Aorta (tissue), 5 donors: ENCODE data around the gene UBE3C. TPM values are rescaled to one million over a fixed set of nuclear protein-coding genes. Genes with fewer than 3 reads are reported as not detected.
A peak's percentile ranks its signal among the peaks of the same experiment; 100 is the strongest.

Source experiments
- ATAC-seq: fragments of 200-7000 bp; cut with Tn5 transposase; one replicate; pipeline ENCODE4 v1.9.1; 2022; ENCODE audit warnings: moderate library complexity; ENCODE audit not compliant: low FRiP score
- DNase-seq, 2 donors: peaks; one replicate each; pipeline ENCODE4 v3.0.0-alpha.2; 2020
- H3K27ac ChIP-seq, 2 donors: one replicate each; pipeline ENCODE4 v1.5.1; 2013; ENCODE audit warnings: low read length in 2 of 2, mild to moderate bottlenecking in 2 of 2, moderate library complexity in 2 of 2, control low read depth in 1 of 2, inconsistent platforms in 1 of 2, low read depth in 1 of 2
- H3K27me3 ChIP-seq, 2 donors: one replicate each; pipeline ENCODE4 v1.6.1; 2013; ENCODE audit warnings: control low read depth in 1 of 2, low read length in 1 of 2, mild to moderate bottlenecking in 1 of 2, moderate library complexity in 1 of 2; ENCODE audit not compliant: insufficient read depth in 2 of 2, control insufficient read depth in 1 of 2
- H3K36me3 ChIP-seq, 2 donors: one replicate each; pipeline ENCODE4 v1.6.1; 2013; ENCODE audit warnings: control low read depth in 1 of 2, low read length in 1 of 2, mild to moderate bottlenecking in 1 of 2; ENCODE audit not compliant: insufficient read depth in 2 of 2, control insufficient read depth in 1 of 2
- H3K4me1 ChIP-seq, 2 donors: one replicate each; pipeline ENCODE4 v1.6.1; 2013; ENCODE audit warnings: low read length in 2 of 2, control low read depth in 1 of 2, mild to moderate bottlenecking in 1 of 2, moderate library complexity in 1 of 2; ENCODE audit not compliant: insufficient read depth in 2 of 2, control insufficient read depth in 1 of 2
- H3K4me3 ChIP-seq, 2 donors: one replicate each; pipeline ENCODE4 v1.5.1; 2013; ENCODE audit warnings: low read length in 2 of 2, control low read depth in 1 of 2, mild to moderate bottlenecking in 1 of 2
- H3K9me3 ChIP-seq: one replicate; pipeline ENCODE4 v1.6.1; 2013; ENCODE audit warnings: mild to moderate bottlenecking, low read length; ENCODE audit not compliant: control insufficient read depth
- WGBS, 2 donors: extraction: QIAGEN DNeasy Blood & Tissue Kit; methylation state at CpG; one replicate each; pipeline ENCODE4 v1.1.7; 2013; 5-methylcytosine and 5-hydroxymethylcytosine counted together
- intact Hi-C, 2 donors: fragments of 100-400 bp; cut with DNase I; formaldehyde crosslinking; loops; one replicate each; pipeline versions ENCODE4 v1.14.2 to v1.15.0; 2022
- polyA plus RNA-seq, 2 donors: library from polyadenylated mRNA; stranded (reverse); fragments of 200-250 nt; gene quantifications; one replicate each; pipeline ENCODE4 v1.2.3, GENCODE V29; 2013
- total RNA-seq, 2 donors: library from RNA; stranded (reverse); fragmentation: NEBNext Ultra II Directional; extraction: Animal tissue kit (Norgen Biotek cat#: 25700); gene quantifications; one replicate each; pipeline ENCODE4 v1.2.1, GENCODE V29; 2021
- donor health status: healthy with polysubstance abuse.
- donor health status: Bipolar disorder and iron deficiency.
- donor health status: DM: no; HTN: no; CAD: no.
- donor health status: DM: no; HTN: no; CAD: no.
- donor health status: DM: yes; HTN: yes; CAD: no.

Gene UBE3C
- total and polyA plus RNA-seq, 4 donors, result 15.8 to 73.0 (median 40.2) TPM

GRCh38 chr7:157111311-157111710, 27.4 kb upstream of the UBE3C start:
- H3K4me1 ChIP-seq, result no peaks in the 10 kb centered on the region
- intact Hi-C loops, result no loop called here
- peaks cover 16% of the 10 kb centered on the region for H3K9me3 ChIP-seq
- 91 to 93% methylated on average over 9 of the region's 9 CpGs for WGBS, 2 donors
- ATAC-seq, result no peak
- H3K4me3 ChIP-seq, result no peak overlapping the region
- no peak overlapping the region for H3K27ac ChIP-seq
- no peaks in the 10 kb centered on the region for H3K36me3 ChIP-seq
- H3K27me3 ChIP-seq, result peaks cover 0 to 2% of the 10 kb centered on the region in 2 donors
- peak in 1 of 2 donors; percentile 51 for DNase-seq

DNA sequence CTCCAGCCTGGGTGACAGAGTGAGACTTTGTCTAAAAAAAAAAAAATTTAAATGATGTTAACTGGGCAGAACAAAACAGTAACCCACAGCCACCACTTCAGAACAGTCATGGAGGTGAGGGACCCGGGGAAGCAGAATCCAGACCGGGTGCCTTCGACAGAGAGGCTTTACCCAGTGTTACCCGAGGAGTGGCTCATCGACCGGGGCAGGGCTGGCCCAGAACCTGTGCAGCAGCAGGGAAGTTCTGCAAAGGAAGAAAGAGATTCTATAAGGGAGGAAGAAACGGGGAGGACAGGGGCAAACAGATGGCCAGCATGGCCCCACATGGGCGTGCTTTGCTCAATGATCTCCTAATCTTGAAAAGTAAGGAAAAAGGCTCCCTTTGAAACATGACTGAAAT, 26.0 kb upstream of the UBE3C start:
- DNase-seq (no peak), ATAC-seq (no peak)
- 86 to 90% methylated on average over 8 of the region's 8 CpGs for WGBS, 2 donors
- H3K36me3 ChIP-seq, result no peaks in the 10 kb centered on the region
- no peak overlapping the region for H3K27ac ChIP-seq
- H3K9me3 ChIP-seq, result peaks cover 17% of the 10 kb centered on the region
- H3K27me3 ChIP-seq, result peaks cover 0 to 2% of the 10 kb centered on the region in 2 donors
- intact Hi-C loops, result no loop called here
- no peak overlapping the region for H3K4me3 ChIP-seq
- H3K4me1 ChIP-seq, result no peaks in the 10 kb centered on the region

DNA sequence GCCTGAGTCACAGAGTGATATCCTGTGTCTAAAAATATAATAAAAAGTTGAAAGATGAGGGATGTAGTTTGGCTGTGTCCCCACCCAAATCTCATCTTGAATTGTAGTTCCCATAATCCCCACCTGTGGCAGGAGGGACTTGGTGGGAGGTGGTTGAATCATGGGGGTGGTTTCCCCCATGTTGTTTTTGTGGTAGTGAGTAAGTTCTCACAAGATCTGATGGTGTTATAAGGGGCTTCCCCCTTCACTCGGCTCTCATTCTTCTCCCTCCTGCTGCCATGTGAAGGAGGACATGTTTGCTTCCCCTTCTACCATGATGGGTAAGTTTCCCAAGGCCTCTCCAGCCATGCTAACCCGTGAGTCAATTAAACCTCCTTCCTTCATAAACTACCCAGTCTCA, 25.1 kb upstream of the UBE3C start:
- H3K36me3 ChIP-seq, result no peaks in the 10 kb centered on the region
- ATAC-seq (no peak), DNase-seq (no peak)
- no peaks in the 10 kb centered on the region for H3K4me1 ChIP-seq
- H3K27me3 ChIP-seq, result peaks cover 0 to 2% of the 10 kb centered on the region in 2 donors
- no peak overlapping the region for H3K27ac ChIP-seq
- 58 to 62% methylated on average over 2 of the region's 2 CpGs for WGBS, 2 donors
- intact Hi-C loops, result no loop called here
- H3K4me3 ChIP-seq, result no peak overlapping the region
- peaks cover 17% of the 10 kb centered on the region for H3K9me3 ChIP-seq

- Histone ChIP-seq H3K27ac (no peak overlapping the region), H3K4me3 (no peak overlapping the region), H3K4me1 (no peaks in the 10 kb centered on the region), H3K9me3 (peaks cover 6% of the 10 kb centered on the region), H3K36me3 (no peaks in the 10 kb centered on the region), H3K27me3 (peaks cover 0 to 2% of the 10 kb centered on the region in 2 donors)
- 92% methylated on average over 5 of the region's 5 CpGs for WGBS, 2 donors
- ATAC-seq (no peak), DNase-seq (no peak)
- intact Hi-C loops, result no loop called here
Measured at GRCh38 chr7:157116762-157117161, 22.0 kb upstream of the UBE3C start.

- intact Hi-C loops, result no loop called here
Measured at GRCh38 chr7:157117796-157118195, 20.9 kb upstream of the UBE3C start.

GRCh38 chr7:157120181-157120580, 18.5 kb upstream of the UBE3C start:
- intact Hi-C loops, result no loop called here
- Histone ChIP-seq H3K27me3 (no peaks in the 10 kb centered on the region), H3K4me3 (no peak overlapping the region), H3K4me1 (no peaks in the 10 kb centered on the region), H3K27ac (no peak overlapping the region), H3K9me3 (peaks cover 4% of the 10 kb centered on the region), H3K36me3 (no peaks in the 10 kb centered on the region)
- no peak for DNase-seq
- 84 to 88% methylated on average over 14 of the region's 14 CpGs for WGBS, 2 donors
- ATAC-seq, result no peak

More at GRCh38 chr7:157117796-157118195, 20.9 kb upstream of the UBE3C start:
- Histone ChIP-seq H3K4me3 (no peak overlapping the region), H3K9me3 (peaks cover 4% of the 10 kb centered on the region), H3K4me1 (no peaks in the 10 kb centered on the region), H3K36me3 (no peaks in the 10 kb centered on the region), H3K27ac (no peak overlapping the region), H3K27me3 (peaks cover 0 to 2% of the 10 kb centered on the region in 2 donors)
- 89% methylated on average over 2 of the region's 2 CpGs for WGBS, 2 donors
- no peak for ATAC-seq
- DNase-seq, result no peak

DNA sequence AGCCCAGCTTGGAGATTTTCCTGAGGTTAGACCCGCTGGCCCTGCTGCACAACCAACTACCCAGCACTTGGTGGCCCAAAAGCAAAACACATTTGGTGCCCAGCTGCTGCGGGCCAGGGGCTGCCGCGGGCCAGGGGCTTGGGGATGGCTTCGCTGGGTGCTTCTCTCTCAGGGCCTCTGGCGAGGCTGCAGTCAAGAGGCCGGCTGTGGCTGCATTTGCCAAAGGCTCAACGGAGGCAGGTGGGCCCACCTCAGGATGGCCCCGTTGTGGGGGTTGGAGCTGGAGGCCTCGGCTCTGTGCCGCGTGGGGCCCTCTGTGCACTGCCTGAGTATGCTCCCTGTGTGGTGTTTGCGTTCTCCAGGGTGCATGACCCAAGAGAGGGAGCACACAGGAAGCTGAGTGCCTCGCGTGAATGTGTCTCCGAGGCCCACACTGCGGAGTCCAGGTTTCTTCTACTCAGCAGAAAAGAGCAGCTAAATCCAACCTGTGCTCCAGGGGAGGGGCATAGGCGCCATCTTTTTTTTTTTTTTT, 17.5 kb upstream of the UBE3C start:
- no peaks in the 10 kb centered on the region for H3K27me3 ChIP-seq
- intact Hi-C loops, result no loop called here
- no peak for DNase-seq
- no peaks in the 10 kb centered on the region for H3K36me3 ChIP-seq
- H3K27ac ChIP-seq, result no peak overlapping the region
- peaks cover 4% of the 10 kb centered on the region for H3K9me3 ChIP-seq
- ATAC-seq, result no peak
- H3K4me3 ChIP-seq, result no peak overlapping the region
- no peaks in the 10 kb centered on the region for H3K4me1 ChIP-seq
- WGBS, 2 donors, result 89 to 90% methylated on average over 18 of the region's 18 CpGs

GRCh38 chr7:157122800-157123495, 15.8 kb upstream of the UBE3C start:
- ATAC-seq (no peak), DNase-seq (no peak)
- H3K9me3 ChIP-seq, result peaks cover 1% of the 10 kb centered on the region
- no peaks in the 10 kb centered on the region for H3K27me3 ChIP-seq
- 82 to 87% methylated on average over 12 of the region's 12 CpGs for WGBS, 2 donors
- no peak overlapping the region for H3K27ac ChIP-seq
- intact Hi-C loops, result no loop called here
- H3K4me1 ChIP-seq, result no peaks in the 10 kb centered on the region
- no peak overlapping the region for H3K4me3 ChIP-seq
- no peaks in the 10 kb centered on the region for H3K36me3 ChIP-seq

DNA sequence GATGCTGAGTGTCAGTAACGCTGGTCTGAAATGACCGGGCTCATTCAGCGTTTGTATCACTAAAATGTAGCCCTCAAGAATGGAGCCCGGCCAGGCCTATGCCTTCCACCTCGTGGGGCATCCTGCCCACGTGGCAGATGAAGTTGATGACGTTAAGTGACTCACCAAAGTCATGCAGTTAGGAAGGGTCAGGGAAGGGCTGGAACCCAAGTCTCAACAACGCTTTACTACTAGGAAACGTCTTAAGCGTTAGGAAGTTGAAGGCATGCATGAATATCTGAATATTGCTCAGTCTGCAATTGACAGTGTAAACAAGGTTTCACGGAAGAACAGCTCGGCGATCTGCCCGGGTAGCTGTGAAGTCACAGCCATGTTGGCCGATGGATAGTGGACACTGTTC, 14.0 kb upstream of the UBE3C start:
- H3K4me3 ChIP-seq, result no peak overlapping the region
- no peaks in the 10 kb centered on the region for H3K9me3 ChIP-seq
- no peaks in the 10 kb centered on the region for H3K36me3 ChIP-seq
- intact Hi-C loops, result no loop called here
- WGBS, 2 donors, result 80 to 81% methylated on average over 15 of the region's 15 CpGs
- H3K27ac ChIP-seq, result no peak overlapping the region
- no peak for DNase-seq
- no peak for ATAC-seq
- no peaks in the 10 kb centered on the region for H3K4me1 ChIP-seq
- no peaks in the 10 kb centered on the region for H3K27me3 ChIP-seq
